ENCODE data around the gene NUP155.

DNA sequence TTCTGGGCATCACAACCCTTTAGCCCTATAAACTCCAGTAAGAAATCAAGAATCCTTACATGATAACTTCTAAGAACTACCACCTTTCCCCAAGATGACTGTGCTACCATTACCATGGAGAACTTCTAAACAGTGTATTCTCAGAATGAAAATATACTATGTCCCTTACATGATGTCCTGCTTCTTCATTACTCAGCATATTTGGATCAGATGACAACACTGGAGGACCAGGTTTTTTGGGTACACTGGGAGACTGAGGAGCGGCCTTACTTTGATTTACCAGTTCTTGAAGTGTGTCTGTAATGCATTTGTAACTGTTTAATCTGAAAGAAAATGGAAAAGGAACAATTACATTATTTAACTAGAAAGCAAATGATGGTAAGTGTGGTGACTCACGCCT, 66.0 kb downstream of the NUP155 start:
- TF ChIP-seq, protein P1, sequence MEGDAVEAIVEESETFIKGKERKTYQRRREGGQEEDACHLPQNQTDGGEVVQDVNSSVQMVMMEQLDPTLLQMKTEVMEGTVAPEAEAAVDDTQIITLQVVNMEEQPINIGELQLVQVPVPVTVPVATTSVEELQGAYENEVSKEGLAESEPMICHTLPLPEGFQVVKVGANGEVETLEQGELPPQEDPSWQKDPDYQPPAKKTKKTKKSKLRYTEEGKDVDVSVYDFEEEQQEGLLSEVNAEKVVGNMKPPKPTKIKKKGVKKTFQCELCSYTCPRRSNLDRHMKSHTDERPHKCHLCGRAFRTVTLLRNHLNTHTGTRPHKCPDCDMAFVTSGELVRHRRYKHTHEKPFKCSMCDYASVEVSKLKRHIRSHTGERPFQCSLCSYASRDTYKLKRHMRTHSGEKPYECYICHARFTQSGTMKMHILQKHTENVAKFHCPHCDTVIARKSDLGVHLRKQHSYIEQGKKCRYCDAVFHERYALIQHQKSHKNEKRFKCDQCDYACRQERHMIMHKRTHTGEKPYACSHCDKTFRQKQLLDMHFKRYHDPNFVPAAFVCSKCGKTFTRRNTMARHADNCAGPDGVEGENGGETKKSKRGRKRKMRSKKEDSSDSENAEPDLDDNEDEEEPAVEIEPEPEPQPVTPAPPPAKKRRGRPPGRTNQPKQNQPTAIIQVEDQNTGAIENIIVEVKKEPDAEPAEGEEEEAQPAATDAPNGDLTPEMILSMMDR (IDR thresholded peaks at IDR 0.05 in 4 of 5, conservative IDR thresholded peaks at IDR 0.05 in 1 of 5): no peak
- TF ChIP-seq POLR2A (IDR thresholded peaks at IDR 0.05): no peak

Data from gastrocnemius medialis (tissue), 4 donors.